Activated CD4-positive, alpha-beta T cell treated with anti-CD3 and anti-CD28 coated beads for 36 hours (primary cell): ENCODE results near the gene F13A1. TPM values are rescaled to one million over a fixed set of nuclear protein-coding genes. Genes with fewer than 3 reads are reported as not detected.

Experiments used
- ATAC-seq: fragments of 200-7000 bp; cut with Tn5 transposase; one replicate; pipeline ENCODE4 v1.10.0; 2021; ENCODE audit warnings: mild to moderate bottlenecking, moderate library complexity
- CTCF ChIA-PET: fragments of 350-600 bp; sonication (Branson Sonifier 250); formaldehyde crosslinking; loops from one replicate; lab custom pipeline; 2021; ENCODE audit warnings: antibody characterized with exemption; lab: Charles Lee
- POLR2A ChIA-PET: fragments of 350-600 bp; sonication (Branson Sonifier 250); formaldehyde crosslinking; loops from one replicate; lab custom pipeline; 2021; ENCODE audit warnings: antibody characterized with exemption, inconsistent platforms; lab: Charles Lee
- DNase-seq: peaks from one replicate; pipeline ENCODE4 v3.0.0-alpha.2; 2020
- H3K27ac Mint-ChIP-seq: one replicate; pipeline ENCODE4 v1.8.0; 2021; ENCODE audit warnings: mixed read lengths
- H3K27me3 Mint-ChIP-seq: one replicate; pipeline ENCODE4 v1.8.0; 2021; ENCODE audit warnings: mixed read lengths
- H3K36me3 Mint-ChIP-seq: one replicate; pipeline ENCODE4 v1.8.0; 2021; ENCODE audit warnings: low read depth, mixed read lengths
- H3K4me1 Mint-ChIP-seq: one replicate; pipeline ENCODE4 v1.8.0; 2021; ENCODE audit warnings: mixed read lengths
- H3K4me3 Mint-ChIP-seq: one replicate; pipeline ENCODE4 v1.8.0; 2021; ENCODE audit warnings: mild to moderate bottlenecking, moderate library complexity, mixed read lengths
- H3K9me3 Mint-ChIP-seq: one replicate; pipeline ENCODE4 v1.8.0; 2021; ENCODE audit warnings: low read depth, mixed read lengths
- intact Hi-C, 2 experiments: fragments of 100-400 bp; cut with DNase I in 1 of 2; cut with micrococcal nuclease in 1 of 2; formaldehyde crosslinking; loops; one replicate each; pipeline versions ENCODE4 v1.14.2 to v1.15.1; 2022 to 2024; cut with DNase I, micrococcal nuclease
- microRNA-seq: library from miRNA; unstranded; fragments of <30 nt; microRNA quantifications from one replicate; pipeline ENCODE4 v1.2.0, GENCODE V29; 2021; ENCODE audit warnings: borderline replicate concordance
- total RNA-seq, 2 experiments: library from RNA; stranded (reverse); gene quantifications; one replicate each; pipeline ENCODE4 v1.2.3, GENCODE V29; 2021

F13A1 gene
- total RNA-seq, 2 experiments from 2014 or later: not detected

DNA sequence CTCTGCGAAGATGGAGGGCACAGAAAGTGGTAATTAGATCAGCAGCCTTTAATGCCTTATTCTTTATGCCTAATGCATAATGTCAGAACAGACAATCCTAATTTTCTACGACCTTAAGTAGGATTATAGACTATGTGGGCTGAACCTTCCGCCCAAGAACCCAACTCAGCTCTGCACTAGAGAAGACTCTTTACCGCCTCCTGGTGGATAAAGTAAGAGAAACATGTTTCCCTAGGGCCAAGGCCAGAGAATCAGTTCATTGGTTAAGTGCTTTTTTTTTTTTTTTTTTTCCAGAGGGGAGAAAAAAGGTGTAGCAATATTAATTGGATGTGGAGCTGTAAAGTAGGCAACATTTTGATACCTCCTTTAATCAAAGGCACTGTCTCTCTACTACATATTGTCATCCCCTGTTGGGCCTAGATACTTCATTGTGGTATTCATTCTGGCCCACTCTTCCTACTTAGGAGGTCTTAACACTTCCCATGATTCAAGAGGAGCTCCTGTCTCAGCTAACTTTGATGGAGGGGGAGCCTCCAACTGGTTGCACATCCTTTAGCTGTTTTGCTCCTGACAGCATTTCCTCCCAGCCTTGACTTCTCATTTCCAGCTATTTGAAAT, 188.9 kb downstream of the F13A1 start:
- H3K4me1 Mint-ChIP-seq: no peaks in the 10 kb centered on the region
- no peak overlapping the region for H3K4me3 Mint-ChIP-seq
- CTCF ChIA-PET: interaction anchor here (0.6 to 1.8 kb wide), 16 partner anchors 9 to 1859 kb away, joined by 3 to 5 read pairs (median 4); no protein-coding TSS in a partner anchor
- peaks cover 5% of the 10 kb centered on the region for H3K27me3 Mint-ChIP-seq
- no peaks in the 10 kb centered on the region for H3K36me3 Mint-ChIP-seq
- no peak for ATAC-seq
- no peaks in the 10 kb centered on the region for H3K9me3 Mint-ChIP-seq
- POLR2A ChIA-PET: no interaction called here
- DNase-seq: peak; percentile 11
- intact Hi-C loops: loop anchor here (1.0 to 10.0 kb wide), 4 partner anchors 74 to 660 kb away; no protein-coding TSS in a partner anchor
- H3K27ac Mint-ChIP-seq: no peak overlapping the region

DNA sequence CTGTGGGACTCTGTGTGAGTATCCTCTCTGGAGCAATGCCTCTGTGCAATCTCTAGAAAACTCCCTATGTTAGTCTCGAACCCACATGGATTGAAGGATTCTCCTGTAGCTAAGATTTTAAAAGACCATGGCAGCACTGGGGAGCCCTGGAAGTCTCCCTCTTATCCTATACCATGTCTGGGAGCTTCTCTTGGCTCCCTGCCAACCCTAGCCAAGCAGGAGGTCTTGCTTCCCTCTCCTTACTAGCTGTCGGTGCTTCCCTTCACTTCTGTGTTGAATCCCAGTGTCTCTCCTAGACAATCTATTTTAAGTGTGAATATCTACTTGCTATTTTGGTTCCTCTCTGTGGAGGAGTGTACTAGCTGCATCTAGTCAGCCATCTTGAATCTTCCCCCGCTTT, 195.0 kb downstream of the F13A1 start:
- ATAC-seq: no peak
- Mint-ChIP-seq H3K9me3 (peaks cover 12% of the 10 kb centered on the region), H3K27ac (no peak overlapping the region), H3K4me3 (no peak overlapping the region), H3K27me3 (peaks cover 12% of the 10 kb centered on the region), H3K4me1 (no peaks in the 10 kb centered on the region), H3K36me3 (no peaks in the 10 kb centered on the region)
- POLR2A ChIA-PET: no interaction called here
- CTCF ChIA-PET: no interaction called here
- intact Hi-C loops: no loop called here
- no peak for DNase-seq

DNA sequence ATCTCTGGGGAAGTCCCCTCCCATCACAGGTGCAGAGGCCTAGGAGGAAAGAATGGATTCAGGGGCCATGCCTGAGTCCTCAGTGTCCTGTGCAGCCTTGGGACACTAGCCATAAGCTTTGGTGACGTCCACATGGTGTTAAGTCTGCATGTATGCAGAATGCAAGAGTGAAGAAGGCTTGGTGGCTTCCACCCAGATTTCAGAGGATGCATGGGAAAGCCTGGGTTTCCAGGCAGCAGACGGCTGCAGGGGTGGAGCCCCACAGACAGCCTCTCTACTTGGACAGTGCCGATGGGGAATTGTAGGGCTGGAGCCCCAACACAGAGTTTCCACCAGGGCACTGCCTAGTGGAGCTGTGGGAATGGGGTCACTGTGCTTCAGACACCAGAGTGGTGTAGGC, 196.7 kb downstream of the F13A1 start:
- Mint-ChIP-seq H3K27ac (no peak overlapping the region), H3K4me1 (no peaks in the 10 kb centered on the region), H3K27me3 (peaks cover 12% of the 10 kb centered on the region), H3K9me3 (peaks cover 12% of the 10 kb centered on the region), H3K4me3 (no peak overlapping the region), H3K36me3 (no peaks in the 10 kb centered on the region)
- intact Hi-C loops: no loop called here
- CTCF ChIA-PET: interaction anchor here (0.6 kb wide), 1 partner anchor 424 kb away, joined by 3 read pairs; no protein-coding TSS in a partner anchor
- no peak for DNase-seq
- POLR2A ChIA-PET: no interaction called here
- ATAC-seq: no peak

DNA sequence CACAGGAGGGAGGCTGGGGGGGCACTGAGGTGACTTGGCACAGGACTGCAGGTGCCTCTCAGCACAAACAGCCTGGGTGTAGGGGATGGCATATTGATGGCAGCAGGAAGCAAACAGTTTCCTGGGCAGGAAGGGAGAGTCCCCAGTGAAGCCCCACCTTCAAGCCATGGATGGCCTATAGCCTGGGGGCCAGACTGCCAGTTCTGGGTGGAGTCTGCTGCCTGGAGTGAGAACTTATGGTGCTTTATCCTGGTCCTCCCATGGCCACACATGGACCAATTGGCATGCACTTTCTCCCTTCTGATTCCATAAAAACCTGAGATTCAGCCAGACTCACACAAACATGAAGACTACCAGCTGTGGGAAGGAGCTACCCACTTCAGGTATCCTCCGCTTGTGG, 198.5 kb downstream of the F13A1 start:
- CTCF ChIA-PET: no interaction called here
- H3K9me3 Mint-ChIP-seq: peaks cover 25% of the 10 kb centered on the region
- DNase-seq: no peak
- H3K27ac Mint-ChIP-seq: no peak overlapping the region
- POLR2A ChIA-PET: no interaction called here
- no peak overlapping the region for H3K4me3 Mint-ChIP-seq
- ATAC-seq: no peak
- H3K4me1 Mint-ChIP-seq: no peaks in the 10 kb centered on the region
- intact Hi-C loops: no loop called here
- H3K27me3 Mint-ChIP-seq: peaks cover 18% of the 10 kb centered on the region
- no peaks in the 10 kb centered on the region for H3K36me3 Mint-ChIP-seq

DNA sequence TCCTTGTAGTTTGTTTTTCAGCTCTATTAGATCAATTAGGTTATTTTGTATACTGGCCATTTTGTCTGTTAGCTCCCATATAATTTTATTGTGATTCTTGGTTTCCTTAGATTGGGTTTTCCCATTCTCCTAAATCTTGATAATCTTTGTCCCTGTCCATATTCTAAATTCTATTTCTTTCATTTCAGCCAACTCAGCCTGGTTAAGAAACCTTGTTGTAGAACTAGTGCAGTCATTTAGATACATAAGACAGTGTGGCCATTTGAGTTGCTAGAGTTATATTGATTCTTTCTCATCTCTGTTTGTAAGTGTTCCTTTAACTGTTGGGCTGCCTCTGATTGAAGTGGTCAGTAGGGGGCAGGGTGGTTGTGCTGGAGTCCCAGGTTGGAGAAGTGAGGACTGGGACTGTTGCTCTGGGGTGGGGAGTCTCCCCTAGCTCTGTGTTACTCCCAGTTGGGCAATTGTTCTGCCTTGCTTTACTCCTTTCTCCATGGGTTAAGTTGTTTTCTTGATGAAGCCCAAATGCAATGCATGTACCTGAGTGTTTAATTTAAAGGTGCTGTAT, 214.9 kb downstream of the F13A1 start:
- intact Hi-C loops: no loop called here
- no peak overlapping the region for H3K4me3 Mint-ChIP-seq

More for the DNA sequence above, 214.9 kb downstream of the F13A1 start:
- DNase-seq: no peak
- peaks cover 2% of the 10 kb centered on the region for H3K9me3 Mint-ChIP-seq
- no peaks in the 10 kb centered on the region for H3K4me1 Mint-ChIP-seq
- ChIA-PET CTCF (interaction anchor here (1.0 to 1.4 kb wide), 2 partner anchors 25 to 442 kb away, joined by 3 to 4 read pairs; no protein-coding TSS in a partner anchor), POLR2A (no interaction called here)
- H3K27me3 Mint-ChIP-seq: peaks cover 21% of the 10 kb centered on the region
- no peak for ATAC-seq
- no peak overlapping the region for H3K27ac Mint-ChIP-seq
- no peaks in the 10 kb centered on the region for H3K36me3 Mint-ChIP-seq

Small RNAs within 50 kb of the gene (microRNA-seq; reads per million reads assigned to microRNA genes)
- gene MIR5683 (not detected), gene MIR7853 (not detected)
